Tibial nerve (tissue), 4 donors: ENCODE results near the gene FAM114A1.

Experiments used
- EP300 ChIP-seq, 2 donors: sonication (generic); formaldehyde crosslinking; IDR thresholded peaks; one replicate each; pipeline ENCODE4 v1.6.1; 2017; ENCODE audit warnings: antibody characterized with exemption in 2 of 2, mild to moderate bottlenecking in 1 of 2
- POLR2A ChIP-seq, 2 donors: fragments of 450-650 bp; IDR thresholded peaks; one replicate each; pipeline ENCODE4 v1.6.1; 2017; ENCODE audit warnings: antibody characterized with exemption in 2 of 2, mild to moderate bottlenecking in 2 of 2, moderate library complexity in 2 of 2
- TF ChIP-seq, protein P1 (sequence below), 5 experiments: fragments of 200-600 bp in 3 of 5; fragments of 450-650 bp in 2 of 5; sonication (generic) in 3 of 5; IDR thresholded peaks; one replicate each; pipeline ENCODE4 v1.5.1; 2016 to 2019; ENCODE audit warnings: antibody characterized with exemption in 5 of 5, mild to moderate bottlenecking in 3 of 5, moderate library complexity in 2 of 5

DNA sequence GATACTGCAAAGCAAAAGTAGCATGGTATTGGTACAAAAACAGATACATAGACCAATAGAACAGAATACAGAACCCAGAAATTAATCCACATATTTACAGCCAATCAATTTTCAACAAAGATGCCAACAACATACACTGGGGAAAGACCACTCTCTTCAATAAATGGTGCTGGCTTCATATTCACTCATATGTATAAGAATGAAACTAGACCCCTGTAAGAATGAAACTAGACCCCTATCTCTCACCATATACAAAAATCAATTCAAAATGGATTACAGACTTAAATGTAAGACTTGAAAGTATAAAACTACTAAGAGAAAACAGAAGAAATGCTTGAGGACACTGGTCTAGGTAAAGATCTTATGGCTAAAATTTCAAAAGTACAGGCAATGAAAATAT is 30.3 kb upstream of the FAM114A1 start:
- no peak for TF ChIP-seq EP300 (IDR thresholded peaks at IDR 0.05)
- TF ChIP-seq, protein P1, sequence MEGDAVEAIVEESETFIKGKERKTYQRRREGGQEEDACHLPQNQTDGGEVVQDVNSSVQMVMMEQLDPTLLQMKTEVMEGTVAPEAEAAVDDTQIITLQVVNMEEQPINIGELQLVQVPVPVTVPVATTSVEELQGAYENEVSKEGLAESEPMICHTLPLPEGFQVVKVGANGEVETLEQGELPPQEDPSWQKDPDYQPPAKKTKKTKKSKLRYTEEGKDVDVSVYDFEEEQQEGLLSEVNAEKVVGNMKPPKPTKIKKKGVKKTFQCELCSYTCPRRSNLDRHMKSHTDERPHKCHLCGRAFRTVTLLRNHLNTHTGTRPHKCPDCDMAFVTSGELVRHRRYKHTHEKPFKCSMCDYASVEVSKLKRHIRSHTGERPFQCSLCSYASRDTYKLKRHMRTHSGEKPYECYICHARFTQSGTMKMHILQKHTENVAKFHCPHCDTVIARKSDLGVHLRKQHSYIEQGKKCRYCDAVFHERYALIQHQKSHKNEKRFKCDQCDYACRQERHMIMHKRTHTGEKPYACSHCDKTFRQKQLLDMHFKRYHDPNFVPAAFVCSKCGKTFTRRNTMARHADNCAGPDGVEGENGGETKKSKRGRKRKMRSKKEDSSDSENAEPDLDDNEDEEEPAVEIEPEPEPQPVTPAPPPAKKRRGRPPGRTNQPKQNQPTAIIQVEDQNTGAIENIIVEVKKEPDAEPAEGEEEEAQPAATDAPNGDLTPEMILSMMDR (IDR thresholded peaks at IDR 0.05) = no peak
- no peak for TF ChIP-seq POLR2A (IDR thresholded peaks at IDR 0.05)
